Neural progenitor cell (in vitro differentiated cells): ENCODE results near the gene MRPL16.

Experiments
- EZH2 ChIP-seq: fragments of 200-600 bp; sonication (generic); IDR thresholded peaks from 2 replicates; pipeline ENCODE4 v1.6.1; 2017; ENCODE audit warnings: antibody characterized with exemption, mild to moderate bottlenecking, moderate library complexity
- EZH2phosphoT487 ChIP-seq: fragments of 200-600 bp; sonication (generic); IDR thresholded peaks from 2 replicates; pipeline ENCODE4 v1.6.1; 2017; ENCODE audit warnings: antibody characterized with exemption
- TF ChIP-seq, protein P1 (sequence below): fragments of 200-600 bp; sonication (generic); IDR thresholded peaks from 2 replicates; pipeline ENCODE4 v1.5.1; 2017; ENCODE audit warnings: antibody characterized with exemption, mild to moderate bottlenecking

- TF ChIP-seq, protein P1, sequence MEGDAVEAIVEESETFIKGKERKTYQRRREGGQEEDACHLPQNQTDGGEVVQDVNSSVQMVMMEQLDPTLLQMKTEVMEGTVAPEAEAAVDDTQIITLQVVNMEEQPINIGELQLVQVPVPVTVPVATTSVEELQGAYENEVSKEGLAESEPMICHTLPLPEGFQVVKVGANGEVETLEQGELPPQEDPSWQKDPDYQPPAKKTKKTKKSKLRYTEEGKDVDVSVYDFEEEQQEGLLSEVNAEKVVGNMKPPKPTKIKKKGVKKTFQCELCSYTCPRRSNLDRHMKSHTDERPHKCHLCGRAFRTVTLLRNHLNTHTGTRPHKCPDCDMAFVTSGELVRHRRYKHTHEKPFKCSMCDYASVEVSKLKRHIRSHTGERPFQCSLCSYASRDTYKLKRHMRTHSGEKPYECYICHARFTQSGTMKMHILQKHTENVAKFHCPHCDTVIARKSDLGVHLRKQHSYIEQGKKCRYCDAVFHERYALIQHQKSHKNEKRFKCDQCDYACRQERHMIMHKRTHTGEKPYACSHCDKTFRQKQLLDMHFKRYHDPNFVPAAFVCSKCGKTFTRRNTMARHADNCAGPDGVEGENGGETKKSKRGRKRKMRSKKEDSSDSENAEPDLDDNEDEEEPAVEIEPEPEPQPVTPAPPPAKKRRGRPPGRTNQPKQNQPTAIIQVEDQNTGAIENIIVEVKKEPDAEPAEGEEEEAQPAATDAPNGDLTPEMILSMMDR, result no peak
- TF ChIP-seq EZH2phosphoT487, result no peak
- TF ChIP-seq EZH2, result no peak
These were observed 30.9 kb upstream of the MRPL16 start for GRCh38 chr11:59841514-59841913.
